OCI-LY7 (cell line): Measurements from ENCODE around the gene ADGRD1.

ENCODE experiments used
- CTCF ChIP-seq: fragments of 200-600 bp; sonication (generic); conservative IDR thresholded peaks from 2 replicates; pipeline ENCODE4 v1.5.1; 2014; ENCODE audit warnings: mild to moderate bottlenecking, antibody characterized with exemption, low read length, moderate library complexity, mixed read lengths
- EZH2phosphoT487 ChIP-seq: fragments of 200-600 bp; sonication (generic); IDR thresholded peaks from 2 replicates; pipeline ENCODE4 v1.6.1; 2018; ENCODE audit warnings: low read depth, borderline replicate concordance, mild to moderate bottlenecking, mixed run types, antibody characterized with exemption, low read length, moderate library complexity, mixed read lengths

- no peak for TF ChIP-seq CTCF
- no peak for TF ChIP-seq EZH2phosphoT487
Measured at GRCh38 chr12:130982565-130983225, 29.0 kb downstream of the ADGRD1 start.
